Globus pallidus (tissue), 1 donor: Measurements from ENCODE around the gene TP53AIP1.

ENCODE experiments used
- DNase-seq: peaks from one replicate; pipeline ENCODE4 v3.0.0-alpha.2; 2015; ENCODE audit warnings: low spot score

TP53AIP1 gene

DNA sequence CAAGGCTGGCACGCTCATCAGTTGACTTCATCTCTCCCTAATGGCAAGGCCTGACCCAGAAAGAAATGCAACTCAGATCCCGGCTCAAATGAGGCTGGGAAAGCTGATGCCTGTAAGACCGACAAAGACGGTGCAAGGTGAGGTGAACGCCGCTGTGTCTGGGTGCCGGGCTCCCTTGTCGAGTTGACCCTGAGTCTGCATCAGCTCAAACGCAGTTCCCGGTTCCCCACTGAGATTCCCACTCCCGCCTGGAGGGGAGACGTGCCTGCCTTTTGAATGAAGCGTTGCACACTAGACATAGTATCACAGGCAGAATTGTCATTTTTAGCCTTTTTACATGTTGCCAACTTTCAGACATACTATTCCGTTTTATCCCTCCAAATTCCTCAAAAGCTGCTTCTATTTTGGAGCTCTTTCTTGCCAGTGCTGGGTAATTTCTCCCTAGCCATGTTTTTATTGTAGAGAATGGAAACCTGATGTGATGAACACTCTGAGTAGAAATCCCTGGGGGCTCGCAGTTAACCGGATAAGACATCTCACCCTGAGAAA, 831 bp upstream of the TP53AIP1 start:
- DNase-seq = no peak

DNA sequence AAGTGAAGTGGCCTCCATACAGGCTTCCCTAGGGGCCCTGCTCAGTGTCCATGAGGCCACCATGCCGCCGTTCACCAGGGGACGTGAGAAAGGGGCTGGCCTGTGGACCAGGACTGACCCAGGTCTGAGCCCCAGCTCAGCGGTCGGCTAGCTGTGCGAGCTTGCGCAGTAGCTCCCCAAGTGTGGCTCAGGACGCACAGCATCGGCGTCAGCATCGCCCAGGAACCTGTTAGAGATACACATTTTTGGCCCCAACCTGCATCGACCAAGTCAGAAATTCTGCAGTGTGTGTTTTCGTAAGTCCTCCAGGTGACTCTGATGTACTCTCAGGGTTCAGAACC, 429 bp downstream of the TP53AIP1 start:
- no peak for DNase-seq

DNA sequence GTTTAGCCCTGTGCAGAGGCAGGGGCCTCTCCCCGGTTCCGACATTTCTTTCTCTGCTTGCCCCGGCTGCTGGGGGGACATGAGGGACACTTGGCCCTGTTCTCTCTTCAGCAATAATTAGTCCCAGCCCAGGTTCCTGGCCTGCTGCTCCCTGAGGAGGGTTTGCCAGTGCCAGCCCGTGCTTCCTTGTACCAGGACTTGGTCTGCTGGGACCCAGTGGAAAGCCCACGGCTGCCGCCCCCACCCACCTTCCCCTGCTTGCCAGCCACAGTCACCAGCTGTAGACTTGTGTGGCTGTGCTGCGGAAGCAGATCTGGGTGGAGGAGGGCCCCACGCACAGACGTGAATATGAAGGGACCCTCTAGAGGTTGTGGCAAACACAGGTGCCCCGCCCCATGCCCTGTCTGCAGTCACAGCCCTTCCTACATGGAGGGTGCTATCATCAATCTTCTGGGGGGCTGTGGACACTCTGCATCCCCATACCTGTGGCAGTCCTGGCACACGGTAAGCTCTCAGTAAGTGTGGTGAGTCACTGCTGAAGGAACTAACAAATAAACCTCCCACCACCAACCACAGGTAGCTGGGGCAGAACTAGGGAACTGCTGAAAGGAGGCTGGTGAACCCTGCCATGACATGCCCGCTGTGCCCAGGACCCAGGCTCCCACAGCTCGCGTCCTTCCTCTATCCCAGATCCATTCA, 949 bp downstream of the TP53AIP1 start:
- DNase-seq = no peak

DNA sequence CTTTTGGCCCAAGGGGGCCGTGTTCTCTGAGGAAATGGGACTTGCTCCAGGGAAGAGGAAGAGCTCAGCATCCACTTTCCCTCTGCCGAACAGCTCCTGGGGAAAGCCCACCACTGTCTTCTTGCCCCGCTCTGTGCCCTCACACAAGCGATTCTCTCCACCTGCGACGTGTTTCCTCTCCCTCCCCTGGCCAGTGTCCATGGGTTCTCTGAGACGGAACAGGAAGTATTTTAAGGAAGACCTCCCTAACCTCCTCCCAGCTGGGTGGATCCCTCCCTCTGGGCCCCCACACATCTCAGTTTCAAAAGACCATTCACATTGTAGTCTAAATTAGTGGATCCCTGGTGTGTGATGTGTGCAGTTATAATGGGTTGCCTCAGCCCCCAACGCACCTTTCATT, 1.6 kb downstream of the TP53AIP1 start:
- DNase-seq = no peak

DNA sequence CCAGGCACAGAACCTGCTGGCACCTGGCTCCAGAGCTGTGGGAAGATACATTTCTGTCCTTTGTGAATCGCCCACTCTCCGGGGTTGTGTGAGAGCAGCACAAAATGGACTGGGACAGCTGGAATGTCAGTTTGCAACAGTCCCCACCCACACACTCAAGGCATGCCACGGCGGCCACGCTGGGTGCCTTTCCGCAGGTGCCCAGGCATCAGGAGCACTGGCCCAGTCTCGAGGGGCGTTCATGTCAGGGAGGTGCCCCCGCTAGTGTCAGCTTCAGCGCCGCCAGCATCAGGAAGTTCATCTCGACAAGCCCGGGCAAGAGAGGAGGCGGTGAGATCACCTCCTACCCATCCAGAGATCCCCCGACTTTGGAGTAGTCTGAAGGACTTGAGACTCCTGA, 2.1 kb downstream of the TP53AIP1 start:
- no peak for DNase-seq

DNA sequence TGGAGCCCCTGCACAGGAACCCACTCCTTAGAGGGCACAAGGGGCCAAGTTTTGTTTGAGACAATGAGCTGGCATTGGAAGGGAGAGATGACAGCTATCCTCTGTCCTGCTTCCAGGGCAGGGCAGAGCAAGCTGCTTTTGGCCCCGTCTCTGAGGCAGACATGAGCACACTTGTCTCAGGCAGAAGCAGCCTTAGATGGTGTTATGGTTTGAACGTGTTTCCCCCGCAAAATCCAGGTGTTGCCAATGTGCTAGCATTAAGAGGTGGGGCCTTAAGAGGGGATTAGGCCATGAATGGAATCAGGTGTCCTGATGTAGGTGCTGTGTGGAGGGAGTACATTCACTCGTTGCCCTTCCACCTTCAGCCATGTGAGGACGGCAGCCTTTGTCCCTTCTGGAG, 2.5 kb downstream of the TP53AIP1 start:
- DNase-seq = no peak

DNA sequence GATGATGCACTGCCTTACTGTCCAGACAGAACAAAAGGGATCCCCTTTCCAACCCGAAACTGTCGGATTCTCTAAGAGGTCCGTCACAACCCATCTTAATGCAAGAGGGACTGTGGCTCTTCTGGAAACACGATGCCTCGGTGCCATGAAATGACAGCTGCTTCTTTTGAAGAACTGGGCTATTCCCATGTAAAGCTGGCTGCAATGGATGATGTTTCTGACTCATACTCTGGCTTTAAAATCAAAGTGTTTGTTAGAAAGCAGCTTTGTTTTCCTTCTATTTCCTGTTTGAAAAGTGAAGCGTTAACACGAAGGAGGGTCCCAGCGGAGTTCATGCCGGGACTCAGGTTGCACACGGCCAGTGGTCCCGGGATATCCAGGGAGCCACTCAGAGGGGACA, 3.1 kb downstream of the TP53AIP1 start:
- no peak for DNase-seq

DNA sequence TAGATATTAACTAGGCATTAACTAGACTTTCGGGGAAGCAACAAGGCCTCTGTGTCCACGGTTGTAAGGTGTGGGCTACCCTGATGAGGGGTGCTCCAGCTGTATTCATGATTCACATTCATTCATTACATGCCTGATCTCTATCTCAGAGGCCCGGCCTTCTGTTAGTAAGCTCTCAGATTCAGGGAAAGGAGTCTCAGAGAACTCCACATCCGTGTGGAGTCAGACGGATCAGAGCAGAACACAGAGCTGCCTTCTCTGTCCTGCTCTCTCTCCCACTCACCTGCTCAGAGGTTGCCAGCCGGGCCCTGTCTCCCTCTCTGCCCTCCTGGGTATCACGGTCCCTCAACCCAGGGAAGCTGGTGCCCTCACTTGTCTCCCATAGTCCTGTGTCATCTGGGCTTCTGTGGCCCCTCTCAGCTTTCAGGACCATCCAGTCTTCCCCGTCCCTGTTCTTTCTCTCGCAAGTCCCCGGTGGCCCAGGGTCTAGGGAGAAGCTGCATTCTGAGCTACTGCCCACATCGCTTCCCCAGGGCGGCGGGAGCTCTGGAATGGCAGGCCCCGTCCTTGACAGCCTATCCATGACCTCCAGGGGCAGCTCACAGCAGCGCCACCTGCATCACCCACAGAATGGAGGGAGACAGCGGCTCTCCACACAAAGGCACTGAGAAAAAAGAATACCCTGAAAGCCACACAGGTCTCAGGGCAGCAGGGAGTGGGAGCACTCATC, 4.3 kb downstream of the TP53AIP1 start:
- DNase-seq = no peak

DNA sequence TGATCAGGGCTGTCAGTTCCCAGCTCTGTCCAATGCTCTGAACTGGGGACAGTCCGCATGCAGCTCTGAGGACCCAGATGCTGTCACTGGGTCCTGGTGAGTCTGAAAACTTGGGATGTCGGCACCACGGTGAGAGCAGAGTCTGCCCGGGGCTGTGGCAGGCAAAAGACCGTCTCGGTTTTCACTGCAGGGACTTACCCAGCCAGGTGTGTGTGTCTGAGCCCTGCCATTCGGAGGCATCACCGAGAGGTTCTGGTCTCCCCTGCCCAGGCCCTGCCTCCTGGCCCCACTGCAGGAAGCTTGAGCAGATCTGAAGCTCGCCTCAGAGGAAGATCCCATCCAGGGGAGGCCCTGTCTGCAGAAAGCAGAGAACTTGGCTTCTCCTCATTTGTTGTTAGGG, 5.2 kb downstream of the TP53AIP1 start:
- DNase-seq = no peak

DNA sequence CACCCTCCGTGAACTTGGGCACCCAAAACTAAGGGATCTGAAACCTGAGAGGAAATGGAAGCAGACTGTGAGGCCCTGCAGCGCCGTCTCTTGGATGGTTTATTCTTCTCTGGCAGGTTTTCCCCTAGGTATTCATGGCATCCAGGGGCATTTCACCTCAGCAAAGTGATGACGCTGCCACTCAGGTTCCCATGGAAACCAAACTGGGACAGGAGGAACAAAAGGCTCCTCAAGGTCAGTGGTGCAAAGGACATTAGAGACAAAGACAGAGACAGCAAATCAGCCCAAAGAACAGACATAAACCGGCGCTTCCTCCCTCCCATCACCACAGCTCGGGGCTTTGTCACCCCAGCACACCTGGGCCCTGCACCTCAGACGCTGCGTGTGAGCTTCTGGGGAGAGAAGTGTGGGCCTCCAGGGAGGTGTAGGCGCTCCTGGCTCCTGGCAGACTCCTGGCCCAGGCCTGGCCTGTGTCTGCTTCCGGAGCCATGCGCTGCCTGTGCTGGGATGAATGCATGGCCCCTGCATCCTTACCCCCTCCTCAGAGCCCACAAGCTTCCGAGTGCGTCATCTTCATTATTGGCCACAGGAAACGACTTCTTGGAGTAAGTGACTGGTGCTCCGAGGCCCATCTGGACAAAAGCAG, 5.9 kb downstream of the TP53AIP1 start:
- DNase-seq = no peak

DNA sequence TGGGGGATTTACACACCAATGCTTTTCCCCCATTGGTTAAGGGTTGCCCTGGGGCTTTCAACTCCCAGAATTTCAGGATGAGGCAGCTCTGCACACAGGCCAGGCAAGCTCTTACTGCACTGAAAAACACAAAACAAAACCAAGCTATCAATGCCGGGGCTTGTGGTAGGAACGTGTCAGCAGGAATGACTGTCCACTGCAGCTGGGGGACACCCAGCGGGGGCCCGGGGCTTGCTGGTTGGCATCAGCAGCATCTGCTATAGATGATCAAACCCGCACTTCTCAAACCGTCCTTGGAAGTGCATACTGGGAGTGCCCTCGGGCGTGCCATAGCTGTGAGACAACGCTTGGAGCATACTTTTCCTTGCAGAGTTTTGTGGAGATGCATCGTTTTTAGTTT, 7.7 kb downstream of the TP53AIP1 start:
- DNase-seq = no peak

DNA sequence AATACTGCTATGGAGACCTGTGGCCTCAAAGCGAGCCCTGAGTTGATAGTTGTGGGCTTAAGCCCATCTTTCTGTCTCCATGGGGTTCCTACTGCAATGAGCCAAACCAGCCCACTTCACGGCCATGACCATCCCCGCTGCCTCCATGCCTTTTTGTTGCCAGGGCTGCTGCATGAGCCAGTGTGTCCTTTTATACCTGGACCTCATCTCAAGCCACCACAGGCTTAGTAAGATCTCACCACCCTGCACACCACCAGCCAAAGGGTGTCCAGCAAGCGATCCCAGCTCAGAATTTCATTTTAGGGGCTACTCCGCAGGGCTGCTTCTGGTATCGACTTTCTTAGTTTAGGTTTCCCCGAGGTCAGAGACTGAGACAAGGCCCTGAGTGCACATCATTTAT, 8.3 kb downstream of the TP53AIP1 start:
- no peak for DNase-seq

DNA sequence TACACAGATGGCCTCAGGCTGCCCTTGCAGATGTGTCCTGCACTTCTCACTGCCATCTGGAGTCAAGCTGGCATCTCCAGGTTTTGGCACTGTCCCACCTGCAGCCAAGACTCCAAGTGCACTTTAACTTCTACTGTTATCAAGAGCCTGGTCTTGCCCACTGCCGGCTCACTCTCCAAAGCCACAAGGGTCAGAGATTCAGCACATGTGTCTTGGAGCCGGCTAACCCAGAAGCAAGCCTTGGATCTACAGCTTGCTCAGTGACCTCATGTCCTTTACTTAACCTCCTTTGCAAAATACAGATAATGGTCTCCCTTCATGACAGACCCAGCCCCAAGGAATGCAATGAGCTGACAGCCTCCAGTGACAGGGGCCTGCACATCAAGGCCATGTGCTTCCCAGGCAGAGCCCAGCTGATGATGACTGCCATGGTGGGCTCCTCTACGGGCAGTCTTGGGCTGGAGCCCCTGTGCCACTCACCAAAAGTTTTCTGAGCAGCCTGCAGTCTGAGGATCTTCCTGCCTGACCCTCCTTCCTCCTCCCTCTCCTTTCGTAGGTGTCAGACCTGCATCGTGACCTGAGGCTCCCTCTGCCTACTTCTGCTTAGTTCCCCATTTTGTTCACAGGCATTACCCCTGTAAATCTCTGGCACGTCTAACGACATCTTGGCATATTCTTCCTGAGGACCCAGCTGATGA, 9.0 kb downstream of the TP53AIP1 start:
- DNase-seq = no peak

DNA sequence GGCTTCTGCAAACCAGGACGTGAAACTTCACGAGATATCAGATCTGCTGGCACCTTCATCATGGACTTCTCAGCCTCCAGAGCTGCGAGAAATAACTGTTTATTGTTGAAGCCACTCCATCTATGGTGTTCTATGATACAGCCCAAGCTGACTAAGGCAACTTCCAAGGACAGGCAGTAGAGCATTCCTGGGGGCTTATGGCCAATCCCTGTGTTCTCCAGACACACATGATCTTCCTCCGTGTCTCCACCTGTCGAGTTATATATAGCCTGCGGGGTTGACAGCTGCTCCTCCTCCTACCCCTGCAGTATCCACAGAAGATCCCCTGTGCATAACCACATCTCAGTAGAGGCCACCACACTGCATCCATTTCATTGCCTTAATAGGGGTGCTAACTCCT, 11.0 kb downstream of the TP53AIP1 start:
- DNase-seq = no peak

DNA sequence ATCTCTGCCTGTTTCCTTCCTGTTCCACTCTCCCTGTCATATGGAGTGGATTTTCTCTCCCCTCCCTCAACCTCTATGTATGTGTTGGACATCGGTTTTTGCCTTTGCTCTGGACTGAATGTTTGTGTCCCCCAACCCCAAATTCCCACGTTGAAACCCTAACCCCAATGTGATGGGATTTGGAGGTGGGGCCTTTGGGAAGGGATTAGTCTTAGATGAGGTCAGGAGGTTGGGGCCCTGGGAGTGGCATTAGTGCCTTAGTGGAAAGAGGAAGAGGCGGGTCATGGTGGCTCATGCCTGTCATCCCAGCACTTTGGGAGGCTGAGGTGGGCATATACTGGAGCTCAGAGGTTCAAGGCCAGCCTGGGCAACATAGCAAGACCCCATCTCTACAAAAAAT, 11.6 kb downstream of the TP53AIP1 start:
- DNase-seq = no peak

DNA sequence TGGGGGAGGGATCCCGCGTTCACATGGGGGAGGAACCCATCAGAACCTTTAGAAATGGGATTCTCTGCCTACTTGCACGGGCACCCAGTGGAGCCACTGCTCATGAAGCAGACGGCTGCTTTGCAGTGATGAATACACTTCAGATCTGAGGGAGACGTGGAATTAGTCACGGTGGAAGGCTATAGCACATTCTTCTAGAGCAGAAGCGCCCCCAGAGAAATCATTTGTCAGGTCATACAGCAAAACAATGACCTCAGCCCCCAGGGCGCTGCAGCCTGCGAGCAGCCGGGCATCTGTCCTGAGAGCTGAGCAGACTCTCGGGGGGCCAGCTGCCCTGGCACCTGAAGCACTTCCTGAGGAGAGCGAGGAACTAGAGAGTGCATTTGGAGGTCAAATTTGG, 12.7 kb downstream of the TP53AIP1 start:
- DNase-seq = no peak

DNA sequence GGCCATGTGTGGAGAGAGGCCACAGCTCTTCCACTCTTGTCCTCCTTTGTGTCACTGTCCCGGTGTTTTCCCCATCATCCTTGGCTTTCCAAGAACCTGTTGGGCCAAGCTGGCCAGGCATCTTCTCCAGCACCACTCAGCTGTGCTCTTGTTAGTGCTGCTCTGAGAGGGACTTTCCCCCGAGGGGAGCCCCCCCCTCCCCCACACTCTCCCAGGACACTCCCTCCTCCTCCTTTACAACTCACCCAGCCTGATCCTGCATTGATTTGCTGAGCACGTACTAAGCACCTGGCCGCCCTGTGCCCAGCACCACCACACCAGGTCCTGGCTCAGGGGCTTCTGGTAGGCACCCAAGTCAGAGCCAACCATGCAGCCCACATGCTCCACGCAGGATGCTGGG, 13.2 kb downstream of the TP53AIP1 start:
- no peak for DNase-seq

DNA sequence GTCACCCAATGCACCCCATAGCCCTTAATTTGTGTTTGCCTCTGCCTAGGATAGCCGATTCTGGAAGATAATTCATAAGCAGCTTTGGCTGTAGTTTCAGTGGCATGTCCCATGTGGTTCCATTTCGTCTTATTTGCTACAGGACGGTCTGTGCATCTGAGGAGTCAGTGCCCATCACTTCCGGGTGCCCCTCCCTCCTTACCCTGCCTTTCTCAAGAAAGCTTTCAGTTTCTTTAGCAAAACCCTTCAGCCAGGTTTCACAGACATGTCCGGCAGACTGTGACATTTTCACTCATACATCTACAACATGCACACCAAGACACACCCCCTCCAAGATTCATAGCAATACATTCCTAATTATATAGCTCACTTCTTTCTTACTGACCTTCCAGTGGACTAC, 14.3 kb downstream of the TP53AIP1 start:
- DNase-seq = no peak

DNA sequence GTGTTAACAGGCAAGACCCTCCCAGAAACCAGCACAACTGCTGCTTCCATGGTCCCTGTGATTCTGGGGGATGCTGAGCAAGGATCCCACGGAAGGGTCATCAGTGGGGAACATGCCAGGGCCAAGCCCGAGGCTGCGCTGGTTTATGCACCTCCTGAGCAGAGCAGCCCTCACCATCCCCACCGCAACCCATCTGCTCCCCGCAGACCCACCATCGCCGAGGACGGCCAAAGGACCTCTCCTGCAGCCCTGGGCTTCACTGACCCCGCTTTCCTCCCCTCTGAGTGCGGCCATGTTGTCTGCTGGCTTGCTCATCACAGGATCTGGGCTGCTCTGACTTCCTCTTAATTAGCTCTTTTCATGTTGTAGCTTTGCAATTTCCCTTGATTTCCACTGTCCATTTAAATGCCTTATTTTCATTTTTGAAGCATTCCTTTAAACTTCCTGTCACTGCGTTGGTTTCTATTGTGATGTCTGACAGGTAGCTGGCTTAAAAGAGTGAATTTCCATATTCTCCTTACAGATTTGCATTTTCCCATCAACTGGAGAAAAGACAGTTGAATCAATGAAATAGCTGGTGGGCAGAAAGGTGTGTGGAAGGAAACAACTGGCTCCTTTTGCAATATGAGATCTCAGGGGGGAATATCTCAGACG, 14.9 kb downstream of the TP53AIP1 start:
- no peak for DNase-seq

DNA sequence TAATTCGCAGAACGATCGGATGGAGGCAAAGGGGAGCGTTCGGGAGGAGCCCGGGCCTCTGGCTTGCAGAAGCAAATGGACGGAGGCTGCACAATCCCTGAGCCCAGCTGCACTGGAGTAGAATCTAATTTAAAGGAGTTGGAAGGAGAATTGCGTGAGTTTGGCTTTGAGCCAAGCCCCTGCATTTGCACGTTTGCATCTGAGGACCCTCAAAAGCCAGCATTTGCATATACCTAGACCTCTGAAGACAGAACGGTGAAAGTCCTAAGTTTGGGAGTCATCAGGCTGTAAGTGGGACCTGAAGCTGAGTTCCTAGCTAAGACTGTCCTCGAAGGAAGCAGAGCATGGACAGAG, 15.6 kb downstream of the TP53AIP1 start:
- DNase-seq = no peak

DNA sequence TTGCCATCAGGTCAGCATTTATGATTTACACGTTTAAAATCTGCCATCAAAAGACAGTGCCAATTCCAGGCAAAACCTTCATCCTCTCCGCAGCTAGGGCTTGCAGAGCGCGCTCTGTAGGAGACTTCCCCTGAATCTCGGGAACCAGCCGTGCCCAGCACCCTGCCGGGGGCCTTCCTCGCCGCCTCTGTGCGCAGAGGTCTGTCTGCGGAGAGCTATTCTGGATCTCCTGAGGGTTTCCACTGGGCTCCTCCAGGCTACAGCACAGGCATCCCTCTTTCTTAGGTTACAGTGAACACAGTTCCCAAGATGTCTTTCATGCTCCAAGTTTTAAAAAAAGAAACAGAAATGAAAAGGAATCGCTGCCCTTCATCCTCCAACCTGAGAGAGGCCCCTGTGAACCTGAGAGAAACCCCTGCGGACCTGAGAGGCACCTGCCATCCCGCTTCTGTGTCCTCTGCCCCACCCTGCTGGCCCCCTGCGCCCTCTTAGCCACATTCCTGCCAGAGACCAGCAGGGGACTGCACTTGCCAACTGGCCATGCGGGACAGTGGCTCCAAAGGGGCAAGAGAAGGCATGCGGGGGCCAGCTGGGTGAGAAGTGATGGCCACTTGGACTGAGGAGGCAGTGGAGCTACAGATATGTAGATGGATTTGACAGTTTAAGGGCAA, 16.1 kb downstream of the TP53AIP1 start:
- DNase-seq = no peak

DNA sequence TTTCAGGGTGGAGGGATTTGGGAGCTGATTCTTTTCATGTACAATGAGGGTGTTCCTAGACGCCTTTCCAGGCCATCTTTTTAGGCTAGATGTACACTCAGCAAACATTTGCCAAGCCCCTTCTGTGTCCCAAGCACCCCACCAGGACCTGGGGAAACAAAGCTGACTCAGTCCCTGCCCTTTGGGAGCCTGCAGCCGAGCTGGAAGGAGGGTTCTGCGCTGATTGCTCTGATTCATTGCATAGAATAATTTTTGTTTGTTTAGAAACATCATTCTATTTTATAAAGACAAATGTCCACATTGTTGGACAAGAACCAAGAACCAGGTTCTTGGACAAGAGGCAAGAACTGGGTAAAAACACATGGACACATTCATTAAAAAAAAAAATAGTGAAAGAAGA, 16.7 kb downstream of the TP53AIP1 start:
- no peak for DNase-seq
